Measurements from ENCODE around the gene MLANA. TPM values are rescaled to one million over a fixed set of nuclear protein-coding genes. Genes with fewer than 3 reads are reported as not detected.

Gene MLANA
- total RNA-seq, 3 donors from 2014 or later = not detected

- H3K27me3 ChIP-seq = no peaks in the 10 kb centered on the region
- H3K4me3 ChIP-seq = no peak overlapping the region
- H3K27ac ChIP-seq = no peak overlapping the region
- no peaks in the 10 kb centered on the region for H3K9me3 ChIP-seq
- intact Hi-C loops (cut with DNase I; ENCODE audit: low total_unique reads) = loop anchor here (5.0 kb wide), 1 partner anchor 188 kb away; no protein-coding TSS in a partner anchor
- no peaks in the 10 kb centered on the region for H3K36me3 ChIP-seq
- TF ChIP-seq POLR2A (IDR thresholded peaks at IDR 0.05) = no peak
- no peak for TF ChIP-seq CTCF (IDR thresholded peaks at IDR 0.05)
- no peak for TF ChIP-seq POLR2AphosphoS5 (IDR thresholded peaks at IDR 0.05)
- H3K4me1 ChIP-seq = no peaks in the 10 kb centered on the region
- DNase-seq (ENCODE audit: low spot score in 2 of 2) = no peak
These were observed 6.5 kb upstream of the MLANA start for GRCh38 chr9:5884191-5884590.

GRCh38 chr9:5886114-5886939, 4.4 kb upstream of the MLANA start:
- peak; percentile 50 to 64 for DNase-seq (ENCODE audit: low spot score in 2 of 2)
- Histone ChIP-seq H3K27me3 (no peaks in the 10 kb centered on the region), H3K4me1 (no peaks in the 10 kb centered on the region), H3K9me3 (no peaks in the 10 kb centered on the region), H3K4me3 (no peak overlapping the region), H3K27ac (no peak overlapping the region), H3K36me3 (no peaks in the 10 kb centered on the region)
- TF ChIP-seq CTCF (IDR thresholded peaks at IDR 0.05) = peak in 2 of 3 donors; percentile 65 to 70
- no peak for TF ChIP-seq POLR2AphosphoS5 (IDR thresholded peaks at IDR 0.05)
- TF ChIP-seq POLR2A (IDR thresholded peaks at IDR 0.05) = no peak
- intact Hi-C loops (cut with DNase I; ENCODE audit: low total_unique reads) = loop anchor here (5.0 kb wide), 1 partner anchor 731 kb away; no protein-coding TSS in a partner anchor

DNA sequence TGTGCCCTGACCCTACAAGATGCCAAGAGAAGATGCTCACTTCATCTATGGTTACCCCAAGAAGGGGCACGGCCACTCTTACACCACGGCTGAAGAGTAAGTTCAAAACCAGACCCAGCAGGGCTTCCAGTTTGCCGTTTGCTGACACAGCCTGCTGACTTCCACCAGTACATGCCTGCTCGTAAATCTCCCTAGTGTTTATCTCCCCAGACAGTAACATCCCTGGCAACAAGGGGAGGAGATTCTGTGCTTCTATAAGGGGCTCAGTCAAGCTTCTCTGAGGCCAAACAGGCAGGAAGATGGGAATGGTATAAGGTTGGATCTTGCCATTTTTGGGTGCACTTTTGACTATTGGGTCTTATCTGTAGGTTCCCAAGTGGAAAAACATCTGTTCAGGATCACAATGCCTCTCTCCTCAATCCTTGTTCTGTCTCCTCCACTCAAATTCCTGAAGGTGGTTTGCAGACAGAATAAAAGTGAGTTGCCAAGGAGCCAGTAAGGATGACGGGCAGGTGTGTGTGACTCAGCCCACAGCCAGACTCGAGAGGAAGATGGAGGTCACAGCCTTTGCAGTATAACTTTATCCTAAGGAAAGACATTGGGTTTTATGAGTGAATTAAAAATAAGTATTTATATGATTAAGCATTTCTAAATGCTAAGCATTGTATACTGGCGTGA, 1.9 kb downstream of the MLANA start:
- Histone ChIP-seq H3K36me3 (no peaks in the 10 kb centered on the region), H3K27ac (no peak overlapping the region), H3K27me3 (no peaks in the 10 kb centered on the region), H3K4me3 (no peak overlapping the region), H3K9me3 (no peaks in the 10 kb centered on the region), H3K4me1 (no peaks in the 10 kb centered on the region)
- no peak for DNase-seq (ENCODE audit: low spot score in 2 of 2)
- intact Hi-C loops (cut with DNase I; ENCODE audit: low total_unique reads) = no loop called here
- TF ChIP-seq POLR2AphosphoS5 (IDR thresholded peaks at IDR 0.05) (no peak), CTCF (IDR thresholded peaks at IDR 0.05) (no peak), POLR2A (IDR thresholded peaks at IDR 0.05) (no peak)

GRCh38 chr9:5893134-5893505, 2.4 kb downstream of the MLANA start:
- intact Hi-C loops (cut with DNase I; ENCODE audit: low total_unique reads) = no loop called here
- Histone ChIP-seq H3K27ac (no peak overlapping the region), H3K4me1 (no peaks in the 10 kb centered on the region), H3K27me3 (no peaks in the 10 kb centered on the region), H3K36me3 (no peaks in the 10 kb centered on the region), H3K9me3 (no peaks in the 10 kb centered on the region), H3K4me3 (no peak overlapping the region)
- no peak for TF ChIP-seq POLR2AphosphoS5 (IDR thresholded peaks at IDR 0.05)
- no peak for TF ChIP-seq CTCF (IDR thresholded peaks at IDR 0.05)
- no peak for TF ChIP-seq POLR2A (IDR thresholded peaks at IDR 0.05)
- no peak for DNase-seq (ENCODE audit: low spot score in 2 of 2)

Measured in breast epithelium (tissue), 4 donors.